Muscle layer of duodenum (tissue), 2 donors: ENCODE data around the gene SPRN.

Experiments used
- H3K27ac ChIP-seq: one replicate; pipeline ENCODE4 v1.7.0; 2013; ENCODE audit warnings: mild to moderate bottlenecking, low read length
- H3K27me3 ChIP-seq: one replicate; pipeline ENCODE4 v1.7.0; 2013; ENCODE audit warnings: low read depth, mild to moderate bottlenecking, control low read depth, low read length
- H3K36me3 ChIP-seq, 2 donors: one replicate each; pipeline ENCODE4 v1.7.0; 2013; ENCODE audit warnings: low read length in 2 of 2, control low read depth in 1 of 2, mild to moderate bottlenecking in 1 of 2; ENCODE audit not compliant: insufficient read depth in 2 of 2, control insufficient read depth in 1 of 2
- H3K4me1 ChIP-seq, 2 donors: one replicate each; pipeline ENCODE4 v1.7.0; 2013; ENCODE audit warnings: low read length in 2 of 2, mild to moderate bottlenecking in 2 of 2, control low read depth in 1 of 2, moderate library complexity in 1 of 2; ENCODE audit not compliant: insufficient read depth in 2 of 2, control insufficient read depth in 1 of 2
- H3K4me3 ChIP-seq, 2 donors: one replicate each; pipeline ENCODE4 v1.7.0; 2013; ENCODE audit warnings: low read length in 2 of 2, low read depth in 1 of 2, mild to moderate bottlenecking in 1 of 2
- H3K9me3 ChIP-seq, 2 donors: one replicate each; pipeline ENCODE4 v1.7.0; 2013; ENCODE audit warnings: low read length in 2 of 2, control low read depth in 1 of 2, mild to moderate bottlenecking in 1 of 2; ENCODE audit not compliant: control insufficient read depth in 1 of 2
- donor health status: healthy.

Gene SPRN

GRCh38 chr10:133455611-133456031 lies 31.2 kb upstream of the SPRN start:
- H3K27ac ChIP-seq, result no peak overlapping the region
- H3K4me1 ChIP-seq, result no peaks in the 10 kb centered on the region
- H3K27me3 ChIP-seq, result no peaks in the 10 kb centered on the region
- H3K9me3 ChIP-seq, result peaks cover 0 to 5% of the 10 kb centered on the region in 2 donors
- no peak overlapping the region for H3K4me3 ChIP-seq
- no peaks in the 10 kb centered on the region for H3K36me3 ChIP-seq

- H3K4me3 ChIP-seq, result no peak overlapping the region
- H3K27ac ChIP-seq, result no peak overlapping the region
- no peaks in the 10 kb centered on the region for H3K4me1 ChIP-seq
- H3K36me3 ChIP-seq, result no peaks in the 10 kb centered on the region
- H3K27me3 ChIP-seq, result no peaks in the 10 kb centered on the region
- H3K9me3 ChIP-seq, result peaks cover 0 to 5% of the 10 kb centered on the region in 2 donors
Measured at GRCh38 chr10:133455196-133455595, 30.8 kb upstream of the SPRN start.

GRCh38 chr10:133454204-133454893 lies 29.9 kb upstream of the SPRN start:
- H3K4me3 ChIP-seq, result no peak overlapping the region
- no peak overlapping the region for H3K27ac ChIP-seq
- peaks cover 0 to 7% of the 10 kb centered on the region in 2 donors for H3K9me3 ChIP-seq
- H3K27me3 ChIP-seq, result no peaks in the 10 kb centered on the region
- H3K36me3 ChIP-seq, result no peaks in the 10 kb centered on the region
- H3K4me1 ChIP-seq, result no peaks in the 10 kb centered on the region

- Histone ChIP-seq H3K27me3 (no peaks in the 10 kb centered on the region), H3K4me3 (no peak within 1 kb of the TSS), H3K9me3 (peaks cover 0 to 10% of the 10 kb centered on the region in 2 donors)
Measured at GRCh38 chr10:133453516-133454203, 29.2 kb upstream of the SPRN start, which contains the start of gene SCART1. Gene SCART1, plus strand, starts transcription at chr10:133453945. Its CDS starts 53 bp downstream, at chr10:133453998.

GRCh38 chr10:133452453-133452852 lies 28.0 kb upstream of the SPRN start:
- no peak overlapping the region for H3K27ac ChIP-seq
- no peaks in the 10 kb centered on the region for H3K4me1 ChIP-seq
- peaks cover 0 to 21% of the 10 kb centered on the region in 2 donors for H3K9me3 ChIP-seq
- H3K4me3 ChIP-seq, result no peak overlapping the region
- H3K36me3 ChIP-seq, result no peaks in the 10 kb centered on the region
- no peaks in the 10 kb centered on the region for H3K27me3 ChIP-seq

More at GRCh38 chr10:133453516-133454203, 29.2 kb upstream of the SPRN start, which contains the start of gene SCART1:
- Histone ChIP-seq H3K4me1 (no peaks in the 10 kb centered on the region), H3K27ac (no peak within 1 kb of the TSS), H3K36me3 (no peaks in the 10 kb centered on the region)

- Histone ChIP-seq H3K4me3 (no peak overlapping the region), H3K27me3 (no peaks in the 10 kb centered on the region), H3K4me1 (no peaks in the 10 kb centered on the region), H3K27ac (no peak overlapping the region), H3K36me3 (no peaks in the 10 kb centered on the region), H3K9me3 (peaks cover 5 to 31% of the 10 kb centered on the region in 2 donors)
Measured at GRCh38 chr10:133451346-133451745, 26.9 kb upstream of the SPRN start.

GRCh38 chr10:133448120-133448519 lies 23.7 kb upstream of the SPRN start:
- H3K36me3 ChIP-seq, result peaks cover 0 to 1% of the 10 kb centered on the region in 2 donors
- no peaks in the 10 kb centered on the region for H3K27me3 ChIP-seq
- no peak overlapping the region for H3K4me3 ChIP-seq
- peaks cover 5 to 33% of the 10 kb centered on the region in 2 donors for H3K9me3 ChIP-seq
- H3K27ac ChIP-seq, result no peak overlapping the region
- no peaks in the 10 kb centered on the region for H3K4me1 ChIP-seq

GRCh38 chr10:133446979-133447378 lies 22.6 kb upstream of the SPRN start:
- peaks cover 5 to 33% of the 10 kb centered on the region in 2 donors for H3K9me3 ChIP-seq
- peaks cover 0 to 4% of the 10 kb centered on the region in 2 donors for H3K36me3 ChIP-seq
- H3K4me1 ChIP-seq, result no peaks in the 10 kb centered on the region
- no peak overlapping the region for H3K4me3 ChIP-seq
- no peak overlapping the region for H3K27ac ChIP-seq
- no peaks in the 10 kb centered on the region for H3K27me3 ChIP-seq

GRCh38 chr10:133445751-133446708 lies 21.6 kb upstream of the SPRN start:
- Histone ChIP-seq H3K27ac (no peak overlapping the region), H3K4me1 (no peaks in the 10 kb centered on the region), H3K9me3 (peaks cover 5 to 28% of the 10 kb centered on the region in 2 donors), H3K4me3 (no peak overlapping the region), H3K27me3 (no peaks in the 10 kb centered on the region), H3K36me3 (peaks cover 0 to 4% of the 10 kb centered on the region in 2 donors)

- Histone ChIP-seq H3K36me3 (peaks cover 4% of the 10 kb centered on the region in 2 donors), H3K27me3 (no peaks in the 10 kb centered on the region)
Measured at GRCh38 chr10:133445268-133445732, 20.9 kb upstream of the SPRN start.

More at GRCh38 chr10:133445268-133445732, 20.9 kb upstream of the SPRN start:
- peaks cover 5 to 28% of the 10 kb centered on the region in 2 donors for H3K9me3 ChIP-seq
- no peak overlapping the region for H3K4me3 ChIP-seq
- H3K4me1 ChIP-seq, result no peaks in the 10 kb centered on the region
- no peak overlapping the region for H3K27ac ChIP-seq
